ENCODE results near the gene FAM184B. TPM values are rescaled to one million over a fixed set of nuclear protein-coding genes. Genes with fewer than 3 reads are reported as not detected.

Gene FAM184B
- total RNA-seq, 1 donor: not detected

DNA sequence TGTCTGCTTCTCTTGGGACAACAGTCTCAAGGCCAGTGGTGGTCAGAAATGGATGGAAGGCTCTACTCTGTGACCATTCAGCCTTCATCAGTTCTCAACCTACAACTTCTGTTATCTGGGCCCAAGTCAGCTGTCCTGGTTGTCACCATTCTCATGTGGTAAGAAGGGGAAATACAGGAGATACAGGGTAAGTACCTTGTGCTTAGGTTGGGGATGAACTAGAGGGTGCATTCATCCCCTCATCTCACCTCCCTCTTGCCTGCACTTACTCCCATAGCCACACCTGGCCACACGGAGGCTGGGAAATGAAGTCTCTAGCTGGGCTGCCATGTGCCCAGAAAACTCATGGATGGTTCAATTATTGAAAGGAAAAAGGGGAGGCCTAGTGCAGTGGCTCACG, 44.9 kb downstream of the FAM184B start:
- DNase-seq (ENCODE audit: insufficient read length, low spot score, missing footprints): no peak
- Histone ChIP-seq H3K4me2 (ENCODE audit: insufficient read depth, low read length) (no peak overlapping the region), H3K27me3 (ENCODE audit: insufficient read depth, low read length) (no peaks in the 10 kb centered on the region), H2AFZ (ENCODE audit: low read length) (no peak overlapping the region), H3K36me3 (ENCODE audit: insufficient read depth, low read length) (no peaks in the 10 kb centered on the region), H3K79me2 (ENCODE audit: insufficient read depth, low read length) (no peaks in the 10 kb centered on the region), H3K4me3 (ENCODE audit: insufficient read depth, low read length) (no peak overlapping the region), H4K20me1 (ENCODE audit: insufficient read depth, low read length) (no peaks in the 10 kb centered on the region), H3K9me3 (ENCODE audit: low read depth, low read length) (no peaks in the 10 kb centered on the region), H3K27ac (ENCODE audit: low read depth, low read length) (no peak overlapping the region), H3K4me1 (ENCODE audit: insufficient read depth, low read length) (no peaks in the 10 kb centered on the region)
- TF ChIP-seq, protein P1, sequence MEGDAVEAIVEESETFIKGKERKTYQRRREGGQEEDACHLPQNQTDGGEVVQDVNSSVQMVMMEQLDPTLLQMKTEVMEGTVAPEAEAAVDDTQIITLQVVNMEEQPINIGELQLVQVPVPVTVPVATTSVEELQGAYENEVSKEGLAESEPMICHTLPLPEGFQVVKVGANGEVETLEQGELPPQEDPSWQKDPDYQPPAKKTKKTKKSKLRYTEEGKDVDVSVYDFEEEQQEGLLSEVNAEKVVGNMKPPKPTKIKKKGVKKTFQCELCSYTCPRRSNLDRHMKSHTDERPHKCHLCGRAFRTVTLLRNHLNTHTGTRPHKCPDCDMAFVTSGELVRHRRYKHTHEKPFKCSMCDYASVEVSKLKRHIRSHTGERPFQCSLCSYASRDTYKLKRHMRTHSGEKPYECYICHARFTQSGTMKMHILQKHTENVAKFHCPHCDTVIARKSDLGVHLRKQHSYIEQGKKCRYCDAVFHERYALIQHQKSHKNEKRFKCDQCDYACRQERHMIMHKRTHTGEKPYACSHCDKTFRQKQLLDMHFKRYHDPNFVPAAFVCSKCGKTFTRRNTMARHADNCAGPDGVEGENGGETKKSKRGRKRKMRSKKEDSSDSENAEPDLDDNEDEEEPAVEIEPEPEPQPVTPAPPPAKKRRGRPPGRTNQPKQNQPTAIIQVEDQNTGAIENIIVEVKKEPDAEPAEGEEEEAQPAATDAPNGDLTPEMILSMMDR (IDR thresholded peaks at IDR 0.05; ENCODE audit: extremely low read depth, low read depth, low read length): no peak

DNA sequence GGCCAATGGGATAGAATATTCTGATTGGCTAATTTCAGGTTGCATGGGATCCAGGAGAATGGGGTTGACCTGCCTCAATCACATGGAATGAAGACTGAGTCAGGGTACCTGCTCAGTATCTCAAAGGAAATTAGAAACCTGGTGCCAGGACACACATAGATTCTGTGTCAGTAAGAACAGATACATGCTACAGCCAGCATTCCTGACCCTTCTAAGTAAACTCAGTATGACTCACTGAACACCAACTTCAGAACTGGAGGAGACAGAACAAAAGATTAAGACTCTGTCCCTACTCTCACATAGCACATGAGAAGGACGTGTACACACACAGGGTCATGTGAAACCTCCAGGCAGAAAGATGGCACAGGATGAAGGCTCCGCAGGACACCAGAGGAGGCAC, 54.5 kb downstream of the FAM184B start:
- Histone ChIP-seq H3K27ac (ENCODE audit: low read depth, low read length) (no peak overlapping the region), H3K4me2 (ENCODE audit: insufficient read depth, low read length) (no peak overlapping the region), H2AFZ (ENCODE audit: low read length) (no peak overlapping the region), H3K79me2 (ENCODE audit: insufficient read depth, low read length) (no peaks in the 10 kb centered on the region), H3K9me3 (ENCODE audit: low read depth, low read length) (no peaks in the 10 kb centered on the region), H3K4me3 (ENCODE audit: insufficient read depth, low read length) (no peak overlapping the region), H3K27me3 (ENCODE audit: insufficient read depth, low read length) (no peaks in the 10 kb centered on the region), H3K4me1 (ENCODE audit: insufficient read depth, low read length) (peaks cover 3% of the 10 kb centered on the region), H4K20me1 (ENCODE audit: insufficient read depth, low read length) (no peaks in the 10 kb centered on the region), H3K36me3 (ENCODE audit: insufficient read depth, low read length) (no peaks in the 10 kb centered on the region)
- TF ChIP-seq, protein P1 (IDR thresholded peaks at IDR 0.05; ENCODE audit: extremely low read depth, low read depth, low read length): no peak
- no peak for DNase-seq (ENCODE audit: insufficient read length, low spot score, missing footprints)

DNA sequence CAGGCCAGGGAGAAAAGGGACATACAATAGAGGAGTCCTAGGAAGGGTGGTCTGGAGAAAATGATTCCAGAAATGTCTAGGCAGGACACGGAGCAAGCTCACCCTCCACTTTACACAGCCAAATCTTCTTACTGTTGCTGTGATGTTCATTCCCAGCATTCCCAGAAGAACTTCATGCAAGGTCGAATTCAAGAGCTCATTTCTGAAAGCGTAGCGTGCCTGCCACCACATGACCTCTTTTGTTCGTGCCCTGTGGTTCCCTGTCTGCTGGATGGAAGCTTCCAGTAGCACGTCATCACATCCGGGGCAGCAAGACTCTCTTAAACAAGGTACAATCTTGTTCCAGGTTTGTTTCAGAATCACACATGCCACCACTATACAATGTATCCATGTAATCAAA, 57.8 kb downstream of the FAM184B start:
- Histone ChIP-seq H3K27ac (ENCODE audit: low read depth, low read length) (no peak overlapping the region), H3K79me2 (ENCODE audit: insufficient read depth, low read length) (no peaks in the 10 kb centered on the region)

DNA sequence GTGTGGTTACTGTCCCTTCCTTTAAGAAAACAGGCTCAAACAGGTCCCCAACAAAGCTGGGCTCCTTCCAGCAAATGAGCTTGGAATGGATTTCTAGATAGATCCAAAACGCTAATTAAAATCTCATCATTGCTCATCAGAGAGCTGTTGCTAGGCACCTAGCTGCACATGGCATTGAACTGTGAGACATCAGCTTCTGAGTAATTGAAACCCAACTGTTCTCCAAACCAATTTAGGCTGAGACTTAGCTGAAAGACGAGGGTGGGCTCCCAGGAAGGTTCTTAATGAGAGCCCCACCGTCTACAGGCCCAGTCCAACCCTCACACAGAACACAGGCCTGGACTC, 59.1 kb downstream of the FAM184B start:
- Histone ChIP-seq H3K27me3 (ENCODE audit: insufficient read depth, low read length) (peaks cover 5% of the 10 kb centered on the region), H4K20me1 (ENCODE audit: insufficient read depth, low read length) (no peaks in the 10 kb centered on the region), H3K4me1 (ENCODE audit: insufficient read depth, low read length) (peaks cover 8% of the 10 kb centered on the region), H3K4me2 (ENCODE audit: insufficient read depth, low read length) (no peak overlapping the region), H2AFZ (ENCODE audit: low read length) (no peak overlapping the region), H3K4me3 (ENCODE audit: insufficient read depth, low read length) (no peak overlapping the region), H3K79me2 (ENCODE audit: insufficient read depth, low read length) (no peaks in the 10 kb centered on the region), H3K9me3 (ENCODE audit: low read depth, low read length) (no peaks in the 10 kb centered on the region), H3K27ac (ENCODE audit: low read depth, low read length) (no peak overlapping the region), H3K36me3 (ENCODE audit: insufficient read depth, low read length) (no peaks in the 10 kb centered on the region)
- DNase-seq (ENCODE audit: insufficient read length, low spot score, missing footprints): no peak
- TF ChIP-seq, protein P1 (IDR thresholded peaks at IDR 0.05; ENCODE audit: extremely low read depth, low read depth, low read length): no peak

More for the DNA sequence above, 57.8 kb downstream of the FAM184B start:
- no peaks in the 10 kb centered on the region for H3K9me3 ChIP-seq (ENCODE audit: low read depth, low read length)
- H2AFZ ChIP-seq (ENCODE audit: low read length): no peak overlapping the region
- H3K4me1 ChIP-seq (ENCODE audit: insufficient read depth, low read length): peaks cover 8% of the 10 kb centered on the region
- no peaks in the 10 kb centered on the region for H4K20me1 ChIP-seq (ENCODE audit: insufficient read depth, low read length)
- no peak overlapping the region for H3K4me3 ChIP-seq (ENCODE audit: insufficient read depth, low read length)
- no peak for DNase-seq (ENCODE audit: insufficient read length, low spot score, missing footprints)
- no peaks in the 10 kb centered on the region for H3K36me3 ChIP-seq (ENCODE audit: insufficient read depth, low read length)
- peaks cover 4% of the 10 kb centered on the region for H3K27me3 ChIP-seq (ENCODE audit: insufficient read depth, low read length)
- TF ChIP-seq, protein P1 (IDR thresholded peaks at IDR 0.05; ENCODE audit: extremely low read depth, low read depth, low read length): no peak
- H3K4me2 ChIP-seq (ENCODE audit: insufficient read depth, low read length): no peak overlapping the region

All from osteoblast (primary cell).